Ovary (tissue), 3 donors: ENCODE measurements around the gene ABCC1.

Experiments used
- EP300 ChIP-seq: sonication (generic); formaldehyde crosslinking; IDR thresholded peaks from one replicate; pipeline ENCODE4 v1.6.1; 2017; ENCODE audit warnings: antibody characterized with exemption
- POLR2A ChIP-seq: fragments of 450-650 bp; IDR thresholded peaks from one replicate; pipeline ENCODE4 v1.6.1; 2017; ENCODE audit warnings: antibody characterized with exemption, mild to moderate bottlenecking, moderate library complexity
- TF ChIP-seq, protein P1 (sequence below), 3 donors: fragments of 450-650 bp in 2 of 3; fragments of 200-600 bp in 1 of 3; IDR thresholded peaks; one replicate each; pipeline versions ENCODE4 v1.5.1 to v1.8.0; 2016 to 2022; ENCODE audit warnings: antibody characterized with exemption in 3 of 3, mild to moderate bottlenecking in 1 of 3
- donor health status: DM: no; HTN: no; CAD: no.

DNA sequence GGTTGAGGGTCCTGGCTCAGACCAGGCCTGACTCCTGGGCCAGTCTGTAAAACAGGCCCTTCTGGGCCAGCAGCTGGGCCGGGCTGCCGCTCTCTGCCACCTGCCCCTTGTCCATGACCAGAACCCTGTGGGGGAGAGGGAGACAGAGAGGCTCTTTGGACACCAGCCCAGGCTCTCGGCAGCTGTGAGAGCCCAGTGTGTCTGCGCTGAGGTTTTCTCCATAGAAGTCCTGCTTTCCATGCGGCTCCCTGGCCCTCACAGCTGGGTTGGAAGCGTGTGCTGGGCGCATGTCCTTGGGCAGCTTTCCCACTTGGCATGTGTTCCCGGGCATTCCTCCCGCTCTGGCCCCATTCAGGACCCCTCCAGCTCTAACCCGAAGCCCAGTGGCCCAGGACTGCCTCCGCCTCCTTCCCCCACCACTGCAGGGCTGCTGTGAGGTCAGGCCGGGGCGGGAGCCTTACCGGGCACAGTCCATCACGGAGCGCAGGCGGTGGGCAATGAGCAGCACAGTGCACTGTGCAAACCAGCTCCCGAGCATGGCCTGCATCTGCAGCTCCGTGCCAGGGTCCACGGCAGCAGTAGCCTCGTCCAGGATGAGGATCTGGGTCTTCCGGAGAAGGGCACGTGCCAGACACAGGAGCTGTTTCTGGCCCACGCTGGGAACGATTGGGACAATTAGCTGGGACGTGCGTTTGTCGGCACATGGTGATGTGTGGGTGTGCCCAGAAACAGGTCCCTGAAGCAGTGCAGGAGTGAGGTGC lies 200.9 kb downstream of the ABCC1 start:
- TF ChIP-seq, protein P1, sequence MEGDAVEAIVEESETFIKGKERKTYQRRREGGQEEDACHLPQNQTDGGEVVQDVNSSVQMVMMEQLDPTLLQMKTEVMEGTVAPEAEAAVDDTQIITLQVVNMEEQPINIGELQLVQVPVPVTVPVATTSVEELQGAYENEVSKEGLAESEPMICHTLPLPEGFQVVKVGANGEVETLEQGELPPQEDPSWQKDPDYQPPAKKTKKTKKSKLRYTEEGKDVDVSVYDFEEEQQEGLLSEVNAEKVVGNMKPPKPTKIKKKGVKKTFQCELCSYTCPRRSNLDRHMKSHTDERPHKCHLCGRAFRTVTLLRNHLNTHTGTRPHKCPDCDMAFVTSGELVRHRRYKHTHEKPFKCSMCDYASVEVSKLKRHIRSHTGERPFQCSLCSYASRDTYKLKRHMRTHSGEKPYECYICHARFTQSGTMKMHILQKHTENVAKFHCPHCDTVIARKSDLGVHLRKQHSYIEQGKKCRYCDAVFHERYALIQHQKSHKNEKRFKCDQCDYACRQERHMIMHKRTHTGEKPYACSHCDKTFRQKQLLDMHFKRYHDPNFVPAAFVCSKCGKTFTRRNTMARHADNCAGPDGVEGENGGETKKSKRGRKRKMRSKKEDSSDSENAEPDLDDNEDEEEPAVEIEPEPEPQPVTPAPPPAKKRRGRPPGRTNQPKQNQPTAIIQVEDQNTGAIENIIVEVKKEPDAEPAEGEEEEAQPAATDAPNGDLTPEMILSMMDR (IDR thresholded peaks at IDR 0.05): no peak
- TF ChIP-seq POLR2A (no peak), EP300 (no peak)
